Measurements from ENCODE around the gene ENOX2. TPM values are rescaled to one million over a fixed set of nuclear protein-coding genes. Genes with fewer than 3 reads are reported as not detected.

The ENOX2 gene
- polyA plus RNA-seq, 1 donor (not counting 4 experiments of a cell fraction or from before 2014, with no cell fraction given) = 24.5 TPM

DNA sequence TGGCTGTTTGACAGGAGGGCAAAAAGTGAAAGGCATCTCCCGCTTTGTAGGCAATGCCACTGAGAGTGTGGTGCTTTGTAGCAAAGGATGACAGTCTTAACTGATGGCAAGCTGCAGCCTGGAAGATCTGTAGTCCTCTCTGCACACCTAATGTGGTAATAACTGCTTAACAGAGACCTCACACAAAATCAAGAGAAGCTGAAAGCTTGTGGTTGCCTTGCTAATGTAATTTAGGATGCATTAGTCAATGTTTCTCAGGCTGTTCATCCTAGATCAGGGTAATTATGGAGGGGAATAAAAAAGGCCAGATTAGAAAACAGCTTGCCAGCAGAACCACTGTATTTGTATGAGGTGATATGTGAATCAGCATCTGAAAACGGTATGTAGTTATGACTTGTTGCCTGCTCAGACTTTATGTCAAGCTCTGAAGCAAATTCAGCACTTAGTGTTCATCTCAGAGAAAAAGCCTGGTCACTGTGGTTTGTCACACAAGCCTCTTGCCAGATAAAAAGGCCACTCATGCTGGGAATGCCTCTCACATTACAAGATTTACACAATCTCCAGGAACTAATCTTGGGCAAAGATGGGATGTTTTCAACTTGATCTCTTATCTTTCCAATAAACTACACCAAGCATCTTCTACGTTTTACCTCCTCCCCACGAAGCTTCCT lies 130.8 kb downstream of the ENOX2 start:
- H3K27ac ChIP-seq (ENCODE audit: control insufficient read depth, insufficient read depth, low read length) = peak overlapping the region; percentile 13
- dilution Hi-C loops (cut with MboI; ENCODE audit: extremely low pct_ligation_motif_present, low sequenced_read_pairs) = no loop called here
- peak; percentile 55 for FAIRE-seq

DNA sequence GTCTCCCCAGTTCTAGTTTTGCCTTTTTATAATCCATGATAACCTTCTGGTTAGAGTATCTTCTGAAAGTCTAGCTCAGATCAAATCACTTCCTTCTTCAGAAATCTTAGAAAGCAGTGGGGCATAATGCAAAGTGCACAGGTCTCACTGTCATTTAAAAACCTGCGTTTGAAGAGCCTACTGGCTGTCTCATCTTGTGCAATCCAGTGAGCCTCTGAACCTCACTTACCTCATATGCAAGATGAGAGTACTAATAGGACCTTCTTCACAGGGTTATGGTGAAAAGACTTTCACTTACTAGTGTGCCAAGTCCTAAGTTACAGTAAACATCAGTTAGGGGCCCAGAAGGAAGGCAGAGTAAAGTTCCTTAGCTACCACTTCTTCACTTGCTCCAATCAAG lies 131.4 kb downstream of the ENOX2 start:
- no peak for TF ChIP-seq EZH2 (IDR thresholded peaks at IDR 0.05; ENCODE audit: low read length)
- TF ChIP-seq, protein P1, sequence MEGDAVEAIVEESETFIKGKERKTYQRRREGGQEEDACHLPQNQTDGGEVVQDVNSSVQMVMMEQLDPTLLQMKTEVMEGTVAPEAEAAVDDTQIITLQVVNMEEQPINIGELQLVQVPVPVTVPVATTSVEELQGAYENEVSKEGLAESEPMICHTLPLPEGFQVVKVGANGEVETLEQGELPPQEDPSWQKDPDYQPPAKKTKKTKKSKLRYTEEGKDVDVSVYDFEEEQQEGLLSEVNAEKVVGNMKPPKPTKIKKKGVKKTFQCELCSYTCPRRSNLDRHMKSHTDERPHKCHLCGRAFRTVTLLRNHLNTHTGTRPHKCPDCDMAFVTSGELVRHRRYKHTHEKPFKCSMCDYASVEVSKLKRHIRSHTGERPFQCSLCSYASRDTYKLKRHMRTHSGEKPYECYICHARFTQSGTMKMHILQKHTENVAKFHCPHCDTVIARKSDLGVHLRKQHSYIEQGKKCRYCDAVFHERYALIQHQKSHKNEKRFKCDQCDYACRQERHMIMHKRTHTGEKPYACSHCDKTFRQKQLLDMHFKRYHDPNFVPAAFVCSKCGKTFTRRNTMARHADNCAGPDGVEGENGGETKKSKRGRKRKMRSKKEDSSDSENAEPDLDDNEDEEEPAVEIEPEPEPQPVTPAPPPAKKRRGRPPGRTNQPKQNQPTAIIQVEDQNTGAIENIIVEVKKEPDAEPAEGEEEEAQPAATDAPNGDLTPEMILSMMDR (optimal IDR thresholded peaks at IDR 0.05 in 1 of 3, IDR thresholded peaks at IDR 0.05 in 1 of 3, conservative IDR thresholded peaks at IDR 0.05 in 1 of 3; ENCODE audit: extremely low read depth in 1 of 3, insufficient read depth in 2 of 3, low read length in 3 of 3) = no peak
- Histone ChIP-seq H4K20me1 (ENCODE audit: control insufficient read depth, extremely low read depth, insufficient read depth, low read length) (no peaks in the 10 kb centered on the region), H3K4me1 (ENCODE audit: control insufficient read depth, extremely low read depth, insufficient read depth, low read length) (peaks cover 31% of the 10 kb centered on the region), H3K9me1 (ENCODE audit: control insufficient read depth, extremely low read depth, insufficient read depth, low read length) (no peaks in the 10 kb centered on the region), H3K4me2 (ENCODE audit: control insufficient read depth, extremely low read depth, insufficient read depth, low read depth, low read length) (no peak overlapping the region), H3K27ac (ENCODE audit: control insufficient read depth, insufficient read depth, low read length) (peak overlapping the region; percentile 13), H3K9ac (ENCODE audit: control insufficient read depth, extremely low read depth, insufficient read depth, low read length) (no peak overlapping the region), H3K36me3 (ENCODE audit: control insufficient read depth in 2 of 2, extremely low read depth in 1 of 2, insufficient read depth in 2 of 2, low read length in 2 of 2) (no peaks in the 10 kb centered on the region), H3K4me3 (ENCODE audit: control insufficient read depth in 2 of 3, extremely low read depth in 1 of 3, insufficient read depth in 2 of 3, low read depth in 1 of 3, low read length in 3 of 3) (no peak overlapping the region), H3K9me3 (ENCODE audit: control insufficient read depth, low read depth, low read length) (no peaks in the 10 kb centered on the region), H3K79me2 (ENCODE audit: control insufficient read depth, insufficient read depth, low read length) (no peaks in the 10 kb centered on the region), H2AFZ (ENCODE audit: control insufficient read depth, low read length) (no peak overlapping the region), H3K27me3 (ENCODE audit: control insufficient read depth, extremely low read depth, insufficient read depth, low read length) (no peaks in the 10 kb centered on the region)
- FAIRE-seq (no peak), DNase-seq (ENCODE audit: low read depth, low spot score) (no peak)
- dilution Hi-C loops (cut with MboI; ENCODE audit: extremely low pct_ligation_motif_present, low sequenced_read_pairs) = no loop called here

More for the DNA sequence above, 130.8 kb downstream of the ENOX2 start:
- Histone ChIP-seq H3K79me2 (ENCODE audit: control insufficient read depth, insufficient read depth, low read length) (no peaks in the 10 kb centered on the region), H3K4me1 (ENCODE audit: control insufficient read depth, extremely low read depth, insufficient read depth, low read length) (peaks cover 31% of the 10 kb centered on the region), H2AFZ (ENCODE audit: control insufficient read depth, low read length) (no peak overlapping the region), H3K9me1 (ENCODE audit: control insufficient read depth, extremely low read depth, insufficient read depth, low read length) (no peaks in the 10 kb centered on the region), H3K4me3 (ENCODE audit: control insufficient read depth in 2 of 3, extremely low read depth in 1 of 3, insufficient read depth in 2 of 3, low read depth in 1 of 3, low read length in 3 of 3) (no peak overlapping the region), H3K36me3 (ENCODE audit: control insufficient read depth in 2 of 2, extremely low read depth in 1 of 2, insufficient read depth in 2 of 2, low read length in 2 of 2) (no peaks in the 10 kb centered on the region), H3K27me3 (ENCODE audit: control insufficient read depth, extremely low read depth, insufficient read depth, low read length) (no peaks in the 10 kb centered on the region), H3K9me3 (ENCODE audit: control insufficient read depth, low read depth, low read length) (no peaks in the 10 kb centered on the region), H3K4me2 (ENCODE audit: control insufficient read depth, extremely low read depth, insufficient read depth, low read depth, low read length) (no peak overlapping the region), H4K20me1 (ENCODE audit: control insufficient read depth, extremely low read depth, insufficient read depth, low read length) (no peaks in the 10 kb centered on the region), H3K9ac (ENCODE audit: control insufficient read depth, extremely low read depth, insufficient read depth, low read length) (no peak overlapping the region)
- no peak for DNase-seq (ENCODE audit: low read depth, low spot score)
- TF ChIP-seq, protein P1 (optimal IDR thresholded peaks at IDR 0.05 in 1 of 3, IDR thresholded peaks at IDR 0.05 in 1 of 3, conservative IDR thresholded peaks at IDR 0.05 in 1 of 3; ENCODE audit: extremely low read depth in 1 of 3, insufficient read depth in 2 of 3, low read length in 3 of 3) = no peak
- no peak for TF ChIP-seq EZH2 (IDR thresholded peaks at IDR 0.05; ENCODE audit: low read length)
